Ectodermal cell (in vitro differentiated cells): ENCODE data around the gene TFB1M.
"Not testable (repeated sequence)": the region's sequence is repeated elsewhere in the genome, so short reads cannot be mapped to it uniquely, and the experiment has no call there.

Experiments used
- H3K27ac ChIP-seq: 2 replicates; pipeline ENCODE4 v1.7.0; 2013; ENCODE audit warnings: mild to moderate bottlenecking, low read depth, low read length; ENCODE audit not compliant: insufficient read depth, poor library complexity, severe bottlenecking
- H3K27me3 ChIP-seq: 2 replicates; pipeline ENCODE4 v1.7.0; 2013; ENCODE audit warnings: mild to moderate bottlenecking, low read length; ENCODE audit not compliant: insufficient read depth, control insufficient read depth, poor library complexity, severe bottlenecking
- H3K36me3 ChIP-seq: one replicate; pipeline ENCODE4 v1.7.0; 2013; ENCODE audit warnings: low read length; ENCODE audit not compliant: control insufficient read depth, insufficient read depth
- H3K4me1 ChIP-seq: one replicate; pipeline ENCODE4 v1.7.0; 2013; ENCODE audit warnings: low read length; ENCODE audit not compliant: control insufficient read depth, insufficient read depth
- H3K4me3 ChIP-seq: 2 replicates; pipeline ENCODE4 v1.7.0; 2013; ENCODE audit warnings: low read depth, low read length, control low read depth; ENCODE audit not compliant: insufficient read depth
- H3K9me3 ChIP-seq: 2 replicates; pipeline ENCODE4 v1.7.0; 2013; ENCODE audit warnings: mild to moderate bottlenecking, low read length, moderate library complexity; ENCODE audit not compliant: control insufficient read depth
- WGBS, 2 experiments: methylation state at CpG; one replicate each; pipeline ENCODE4 v1.1.7; 2013; ENCODE audit warnings: missing lambda C conversion rate in 2 of 2; 5-methylcytosine and 5-hydroxymethylcytosine counted together

The TFB1M gene

DNA sequence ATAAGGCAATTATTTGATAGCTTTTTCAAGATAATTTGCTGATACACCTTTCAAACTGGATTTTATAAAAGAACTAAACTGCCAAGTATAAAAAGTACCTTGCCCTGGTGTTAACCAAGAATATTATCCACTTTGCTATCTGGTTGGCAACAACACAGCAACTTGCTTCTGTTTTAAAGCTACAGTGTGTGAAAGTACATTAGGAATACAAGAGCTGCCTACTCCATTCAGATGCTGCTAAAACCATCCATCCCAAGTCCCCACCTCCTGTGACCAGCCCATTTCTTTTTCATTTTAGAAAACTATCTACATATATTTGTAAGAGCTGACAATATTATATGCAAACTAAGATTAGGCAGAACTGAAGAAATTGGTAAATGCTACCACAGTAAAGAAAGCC is 37.6 kb downstream of the TFB1M start:
- Histone ChIP-seq H3K4me1 (peaks cover 9% of the 10 kb centered on the region), H3K9me3 (no peaks in the 10 kb centered on the region), H3K27me3 (no peaks in the 10 kb centered on the region), H3K27ac (no peak overlapping the region), H3K4me3 (no peak overlapping the region), H3K36me3 (no peaks in the 10 kb centered on the region)

DNA sequence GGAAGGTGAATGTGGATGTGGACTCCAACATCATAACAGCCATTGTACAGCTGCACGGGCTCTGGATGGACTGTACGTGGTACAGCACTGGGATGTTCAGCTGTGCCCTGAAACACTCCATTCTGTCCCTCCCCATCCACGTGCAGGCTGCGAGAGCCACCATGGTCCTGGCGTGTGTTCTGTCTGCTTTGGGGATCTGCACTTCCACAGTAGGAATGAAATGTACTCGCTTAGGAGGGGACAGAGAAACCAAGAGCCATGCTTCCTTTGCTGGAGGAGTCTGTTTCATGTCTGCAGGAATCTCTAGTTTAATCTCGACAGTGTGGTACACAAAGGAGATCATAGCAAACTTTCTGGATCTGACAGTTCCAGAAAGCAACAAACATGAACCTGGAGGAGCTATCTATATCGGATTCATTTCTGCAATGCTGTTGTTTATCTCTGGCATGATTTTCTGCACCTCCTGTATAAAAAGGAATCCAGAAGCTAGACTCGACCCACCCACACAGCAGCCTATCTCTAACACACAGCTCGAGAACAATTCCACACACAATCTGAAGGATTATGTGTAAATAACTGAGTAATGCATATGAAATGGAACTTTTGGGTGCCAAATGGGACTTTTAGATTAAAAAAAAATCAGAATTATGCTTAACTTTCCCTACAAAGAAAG is 38.3 kb downstream of the TFB1M start:
- Histone ChIP-seq H3K4me3 (no peak overlapping the region), H3K27ac (no peak overlapping the region), H3K9me3 (no peaks in the 10 kb centered on the region), H3K4me1 (peaks cover 11% of the 10 kb centered on the region), H3K36me3 (no peaks in the 10 kb centered on the region), H3K27me3 (no peaks in the 10 kb centered on the region)
- 95% methylated on average over 8 to 10 of the region's 10 CpGs for WGBS, 2 experiments

DNA sequence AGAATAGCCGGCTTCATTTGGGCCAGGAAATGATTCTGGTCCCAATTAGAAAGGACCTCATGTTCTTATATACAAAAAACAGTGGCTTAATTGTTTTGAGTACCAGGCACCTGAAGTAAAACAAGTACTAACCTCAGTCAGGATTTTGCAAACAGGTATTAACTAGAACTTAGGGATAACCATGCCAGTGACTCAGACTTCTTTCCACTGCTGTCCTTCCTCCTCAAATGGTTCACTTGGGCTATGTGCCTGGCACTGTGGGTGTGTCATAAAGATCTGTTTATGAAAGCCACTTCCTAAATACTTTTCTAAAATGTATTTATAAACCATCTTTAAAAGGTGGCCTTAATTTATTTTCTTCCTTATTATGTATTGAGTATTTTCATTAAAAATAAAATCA is 39.8 kb downstream of the TFB1M start:
- H3K4me3 ChIP-seq, result no peak overlapping the region
- no peaks in the 10 kb centered on the region for H3K36me3 ChIP-seq
- no peaks in the 10 kb centered on the region for H3K27me3 ChIP-seq
- 77 to 100% methylated on average over 1 of the region's 1 CpG for WGBS, 2 experiments
- peaks cover 15% of the 10 kb centered on the region for H3K4me1 ChIP-seq
- no peak overlapping the region for H3K27ac ChIP-seq
- H3K9me3 ChIP-seq, result no peaks in the 10 kb centered on the region

DNA sequence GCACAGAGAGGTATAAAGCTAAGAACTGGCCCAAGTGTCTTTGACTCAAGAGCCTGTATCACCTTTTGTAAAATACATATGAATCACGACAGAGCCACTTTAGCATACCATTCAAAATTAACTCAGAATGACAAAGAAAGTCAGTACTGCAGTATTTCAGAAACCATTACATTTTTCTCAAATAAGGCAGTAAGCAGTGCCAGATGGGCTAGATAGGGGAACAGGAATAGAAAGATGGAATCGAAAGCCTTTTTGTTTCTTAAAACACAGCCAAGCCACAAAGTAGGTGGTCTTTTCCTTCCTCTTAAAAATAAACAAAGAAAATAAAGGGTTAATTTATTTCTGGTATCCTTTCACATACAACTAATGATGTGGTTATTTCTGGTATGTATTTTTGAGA is 40.2 kb downstream of the TFB1M start:
- no peak overlapping the region for H3K4me3 ChIP-seq
- no peak overlapping the region for H3K27ac ChIP-seq
- H3K9me3 ChIP-seq, result no peaks in the 10 kb centered on the region
- no peaks in the 10 kb centered on the region for H3K27me3 ChIP-seq
- H3K4me1 ChIP-seq, result peaks cover 18% of the 10 kb centered on the region
- no peaks in the 10 kb centered on the region for H3K36me3 ChIP-seq
- WGBS, 2 experiments, result 63 to 81% methylated on average over 1 to 2 of the region's 2 CpGs

DNA sequence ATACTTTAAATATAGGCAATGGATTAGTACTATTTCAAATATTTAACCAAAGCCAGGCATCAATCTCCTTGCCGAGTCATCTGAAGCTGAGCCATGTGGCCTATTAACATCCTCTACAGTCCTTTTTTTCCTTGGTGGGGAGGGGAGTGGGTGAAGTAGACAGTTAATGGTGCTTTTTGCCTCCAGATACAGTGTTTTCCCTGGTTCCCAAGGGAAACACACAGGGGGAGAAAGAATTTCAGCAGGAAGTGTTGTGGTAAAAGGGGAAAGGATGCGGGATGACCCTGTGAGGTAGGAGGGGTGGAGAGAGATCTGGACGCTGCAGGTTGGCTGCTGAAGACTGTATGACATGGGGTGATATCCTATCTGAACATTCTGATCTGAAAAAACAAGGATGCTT is 40.9 kb downstream of the TFB1M start:
- no peaks in the 10 kb centered on the region for H3K27me3 ChIP-seq
- no peaks in the 10 kb centered on the region for H3K36me3 ChIP-seq
- no peak overlapping the region for H3K27ac ChIP-seq
- WGBS, 2 experiments, result 60 to 62% methylated on average over 3 of the region's 3 CpGs
- H3K4me1 ChIP-seq, result peaks cover 19% of the 10 kb centered on the region
- no peak overlapping the region for H3K4me3 ChIP-seq
- H3K9me3 ChIP-seq, result no peaks in the 10 kb centered on the region

DNA sequence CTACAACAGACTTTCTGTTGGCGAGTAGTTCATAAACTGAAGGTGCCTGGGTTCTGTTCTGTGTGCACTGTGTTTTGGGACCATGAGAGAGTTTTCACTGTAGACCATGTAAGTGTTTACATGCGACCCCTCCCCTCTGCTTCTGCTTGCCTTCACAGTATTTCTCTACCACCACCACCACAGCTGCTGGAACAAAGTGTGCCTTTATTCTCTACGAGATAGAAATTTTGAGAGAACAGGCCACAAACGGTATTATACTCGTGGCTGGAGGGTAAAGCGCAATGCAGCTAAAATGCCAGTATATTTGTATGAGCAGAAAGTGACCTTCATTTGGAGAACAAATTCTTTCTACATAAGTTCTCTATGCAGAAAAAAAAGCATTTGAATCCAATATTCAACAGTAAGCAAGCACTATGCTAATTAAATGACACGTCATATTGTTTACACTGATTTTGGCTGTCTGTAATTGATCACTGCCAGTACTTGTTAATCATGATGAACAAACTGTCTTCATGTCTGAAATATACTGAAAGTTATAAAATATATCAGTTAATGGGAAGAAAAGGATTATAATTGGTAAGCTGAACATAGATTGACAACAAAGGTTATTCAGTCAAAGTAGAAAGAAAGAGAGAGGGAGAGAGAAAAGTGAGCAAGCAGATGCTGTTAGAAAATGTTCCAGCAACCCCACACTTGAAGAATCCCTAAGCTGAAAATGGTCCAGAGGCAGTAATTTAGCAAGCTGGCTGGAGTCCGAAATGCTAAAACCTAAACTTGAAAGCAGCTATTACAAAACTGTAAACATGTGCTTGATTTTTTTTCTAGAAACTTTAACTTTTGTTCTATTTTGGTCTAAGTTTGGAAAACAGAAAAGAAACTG is 41.7 kb downstream of the TFB1M start:
- WGBS, 2 experiments, result 89 to 100% methylated on average over 8 of the region's 8 CpGs
- no peaks in the 10 kb centered on the region for H3K36me3 ChIP-seq

DNA sequence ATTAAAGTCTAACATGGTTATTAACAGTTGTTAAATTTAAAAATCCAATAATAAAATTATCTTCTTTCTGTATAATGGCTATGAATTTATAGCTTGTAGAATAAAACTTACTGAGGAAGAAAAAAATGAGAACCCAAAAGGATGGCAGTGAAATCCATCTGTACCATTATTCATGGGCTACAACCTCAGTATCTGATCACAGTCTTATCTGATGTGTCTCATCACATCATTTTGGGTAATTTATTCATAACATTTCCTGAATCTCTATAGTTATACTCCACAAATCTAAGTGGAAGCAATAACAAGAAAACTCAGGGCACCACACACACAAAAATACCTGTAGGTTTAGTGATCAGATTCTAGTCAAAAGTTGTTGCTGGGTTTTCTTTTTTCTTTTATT is 43.1 kb downstream of the TFB1M start:
- Histone ChIP-seq H3K27ac (no peak overlapping the region), H3K36me3 (peaks cover 2% of the 10 kb centered on the region), H3K27me3 (no peaks in the 10 kb centered on the region), H3K4me3 (no peak overlapping the region), H3K9me3 (no peaks in the 10 kb centered on the region), H3K4me1 (peaks cover 19% of the 10 kb centered on the region)

More for the DNA sequence above, 41.7 kb downstream of the TFB1M start:
- H3K4me1 ChIP-seq, result peaks cover 19% of the 10 kb centered on the region
- H3K27ac ChIP-seq, result no peak overlapping the region
- H3K9me3 ChIP-seq, result no peaks in the 10 kb centered on the region
- no peaks in the 10 kb centered on the region for H3K27me3 ChIP-seq
- no peak overlapping the region for H3K4me3 ChIP-seq

DNA sequence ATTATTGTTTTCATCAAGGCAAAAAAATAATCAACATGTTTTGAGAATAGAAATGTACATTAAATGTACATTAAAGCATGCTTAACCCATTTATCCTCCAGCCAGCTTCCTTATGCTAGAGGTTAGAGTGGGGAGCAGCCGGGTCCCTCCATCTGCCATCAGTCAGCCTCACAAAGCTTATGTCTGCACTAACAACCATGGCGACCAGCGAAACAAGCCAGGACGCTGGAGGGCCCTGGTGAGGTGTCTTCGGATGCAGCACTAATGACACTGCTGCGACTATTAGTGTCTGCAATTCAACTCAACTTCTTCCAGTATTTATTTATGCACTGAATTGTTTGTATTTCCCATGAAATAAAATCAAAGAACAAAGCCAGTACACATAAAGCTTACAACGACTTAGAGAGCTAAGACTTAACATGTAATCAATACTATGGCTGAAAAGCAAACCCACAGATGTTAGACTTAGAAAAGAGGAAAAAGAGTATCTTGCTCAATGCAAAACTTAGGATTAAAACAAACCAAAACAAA is 43.7 kb downstream of the TFB1M start:
- Histone ChIP-seq H3K36me3 (peaks cover 3% of the 10 kb centered on the region), H3K27me3 (no peaks in the 10 kb centered on the region)

DNA sequence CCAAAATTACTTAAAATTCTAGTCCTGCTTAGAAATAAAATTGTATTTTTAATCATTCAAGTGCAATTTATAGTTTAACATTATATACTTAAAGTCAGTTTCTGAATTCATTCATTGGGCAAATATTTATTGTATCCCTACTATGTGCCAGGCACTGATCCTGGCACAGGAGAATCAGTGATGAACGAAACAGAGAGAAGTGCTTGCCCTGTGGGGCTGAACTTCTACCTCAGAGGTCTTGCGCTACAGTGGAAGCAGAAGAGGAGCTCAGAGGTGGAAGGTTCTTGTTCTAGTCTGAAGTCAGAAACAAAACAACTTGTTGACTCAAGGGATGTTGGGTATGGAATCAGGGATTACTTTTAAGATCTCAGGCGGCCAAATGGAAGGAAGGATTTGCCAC is 44.5 kb downstream of the TFB1M start:
- H3K27ac ChIP-seq, result no peak overlapping the region
- H3K4me3 ChIP-seq, result no peak overlapping the region
- H3K9me3 ChIP-seq, result no peaks in the 10 kb centered on the region
- H3K27me3 ChIP-seq, result no peaks in the 10 kb centered on the region
- WGBS, 2 experiments, result 80 to 81% methylated on average over 3 of the region's 3 CpGs
- H3K4me1 ChIP-seq, result peaks cover 19% of the 10 kb centered on the region
- peaks cover 3% of the 10 kb centered on the region for H3K36me3 ChIP-seq

More for the DNA sequence above, 43.7 kb downstream of the TFB1M start:
- WGBS, 2 experiments, result 78 to 82% methylated on average over 6 to 7 of the region's 7 CpGs
- no peaks in the 10 kb centered on the region for H3K9me3 ChIP-seq
- H3K4me1 ChIP-seq, result peaks cover 19% of the 10 kb centered on the region
- H3K4me3 ChIP-seq, result no peak overlapping the region
- no peak overlapping the region for H3K27ac ChIP-seq

DNA sequence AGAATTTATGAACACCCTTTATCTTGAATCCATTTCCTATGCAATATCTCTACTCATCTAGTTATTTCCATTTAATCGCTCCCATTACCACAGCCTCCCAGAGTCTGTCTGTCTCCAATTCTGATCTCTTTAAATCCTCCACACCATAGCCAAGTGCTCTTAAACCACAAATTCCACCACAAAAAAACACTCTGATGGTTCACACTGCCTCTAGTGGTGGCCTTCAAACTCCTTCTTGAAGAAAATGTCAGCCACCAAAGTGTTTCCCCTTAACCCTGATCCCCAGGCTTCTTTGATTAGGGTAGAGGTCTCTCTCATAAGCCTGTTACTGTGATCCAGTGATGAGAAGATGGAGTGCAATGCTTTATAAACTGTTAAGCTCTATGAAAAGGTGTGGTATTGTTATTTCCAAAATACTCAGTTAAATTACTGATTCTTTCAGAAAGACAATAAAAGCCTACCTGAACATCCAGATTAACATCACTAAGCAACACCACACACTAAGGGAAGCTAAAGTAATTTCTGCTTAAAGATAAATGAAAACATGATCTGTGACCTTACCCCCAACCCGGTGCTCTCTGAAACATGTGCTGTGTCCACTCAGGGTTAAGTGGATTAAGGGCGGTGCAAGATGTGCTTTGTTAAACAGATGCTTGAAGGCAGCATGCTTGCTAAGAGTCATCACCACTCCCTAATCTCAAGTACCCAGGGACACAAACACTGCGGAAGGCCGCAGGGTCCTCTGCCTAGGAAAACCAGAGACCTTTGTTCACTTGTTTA is 46.0 kb downstream of the TFB1M start:
- H3K36me3 ChIP-seq, H3K27me3 ChIP-seq, H3K4me3 ChIP-seq, H3K9me3 ChIP-seq: not testable (repeated sequence)
- Histone ChIP-seq H3K27ac (peak overlapping the region; percentile 61), H3K4me1 (peaks cover 13% of the 10 kb centered on the region)
- 59 to 96% methylated on average over 1 to 2 of the region's 5 CpGs for WGBS, 2 experiments
